Right renal pelvis (tissue), 4 donors: ENCODE measurements around the gene B3GALNT1. TPM values are rescaled to one million over a fixed set of nuclear protein-coding genes. Genes with fewer than 3 reads are reported as not detected.

Experiments
- DNase-seq, 4 donors: peaks; one replicate each; pipeline ENCODE4 v3.0.0-alpha.2; 2013; ENCODE audit warnings: low read depth in 4 of 4, low spot score in 3 of 4, missing footprints in 1 of 4
- polyA plus RNA-seq, 4 donors: library from polyadenylated mRNA; unstranded; fragments of 120-200 nt; gene quantifications; one replicate each; pipeline ENCODE4 v1.2.1, GENCODE V29; 2013; ENCODE audit not compliant: insufficient read length in 4 of 4

The B3GALNT1 gene
- polyA plus RNA-seq, 4 donors = 42.9 to 57.1 (median 51.3) TPM

- no peak for DNase-seq
These were observed 23.1 kb downstream of the B3GALNT1 start for GRCh38 chr3:161082063-161082462.

GRCh38 chr3:161081633-161082032, 23.5 kb downstream of the B3GALNT1 start:
- no peak for DNase-seq

- DNase-seq = no peak
These were observed 32.0 kb downstream of the B3GALNT1 start for GRCh38 chr3:161073181-161073580.

- no peak for DNase-seq
These were observed 32.4 kb downstream of the B3GALNT1 start for GRCh38 chr3:161072751-161073150.

GRCh38 chr3:161072211-161072621, 32.9 kb downstream of the B3GALNT1 start:
- no peak for DNase-seq

GRCh38 chr3:161070980-161071663, 34.0 kb downstream of the B3GALNT1 start:
- no peak for DNase-seq

GRCh38 chr3:161070252-161070930, 34.8 kb downstream of the B3GALNT1 start:
- DNase-seq = no peak

- DNase-seq = no peak
These were observed 35.5 kb downstream of the B3GALNT1 start for GRCh38 chr3:161069511-161070251.

GRCh38 chr3:161067335-161067734, 37.8 kb downstream of the B3GALNT1 start:
- DNase-seq = no peak

GRCh38 chr3:161066930-161067329, 38.2 kb downstream of the B3GALNT1 start:
- no peak for DNase-seq

- no peak for DNase-seq
These were observed 40.7 kb downstream of the B3GALNT1 start for GRCh38 chr3:161064413-161064812.

- DNase-seq = no peak
These were observed 50.1 kb downstream of the B3GALNT1 start for GRCh38 chr3:161054860-161055604.

GRCh38 chr3:161051856-161052255, 53.3 kb downstream of the B3GALNT1 start:
- DNase-seq = no peak

GRCh38 chr3:161050935-161051334, 54.2 kb downstream of the B3GALNT1 start:
- no peak for DNase-seq

GRCh38 chr3:161049683-161050248, 55.4 kb downstream of the B3GALNT1 start:
- DNase-seq = no peak

GRCh38 chr3:161043336-161044035, 61.7 kb downstream of the B3GALNT1 start:
- DNase-seq = no peak

GRCh38 chr3:161042023-161042501, 63.1 kb downstream of the B3GALNT1 start:
- peak in 3 of 4 donors; percentile 22 to 45 (median 29) for DNase-seq

GRCh38 chr3:161038725-161039124, 66.4 kb downstream of the B3GALNT1 start:
- DNase-seq = no peak

GRCh38 chr3:161035711-161036110, 69.4 kb downstream of the B3GALNT1 start:
- DNase-seq = no peak
